OCI-LY7 (cell line): ENCODE results near the gene SEMA4B. TPM values are rescaled to one million over a fixed set of nuclear protein-coding genes. Genes with fewer than 3 reads are reported as not detected.

Source experiments
- BruUV-seq: library from RNA; stranded (reverse); fragments of 400-500 nt; replicated peaks from 2 replicates; lab custom pipeline; 2021; lab: Mats Ljungman, UMichigan
- CTCF ChIA-PET: fragments of 300-600 bp; sonication (Branson Sonifier 250); formaldehyde crosslinking; loops from one replicate; lab custom pipeline; 2022; ENCODE audit warnings: antibody characterized with exemption; ENCODE audit not compliant: unreplicated experiment; lab: Charles Lee
- POLR2A ChIA-PET: fragments of 300-600 bp; sonication (Branson Sonifier 250); formaldehyde crosslinking; loops from one replicate; lab custom pipeline; 2022; ENCODE audit warnings: antibody characterized with exemption; lab: Charles Lee
- DNase-seq: peaks from one replicate; pipeline ENCODE4 v3.0.0-alpha.2; 2015; ENCODE audit warnings: low spot score
- H2AFZ ChIP-seq: fragments of 200-600 bp; sonication (generic), shearing (Covaris generic); 2 replicates; pipeline ENCODE4 v1.6.1; 2014; ENCODE audit warnings: mild to moderate bottlenecking, antibody characterized with exemption, low read length, moderate library complexity
- H3K27ac ChIP-seq: fragments of 200-600 bp; sonication (generic); 2 replicates; pipeline ENCODE4 v1.5.1; 2014; ENCODE audit warnings: mixed run types, low read depth, mild to moderate bottlenecking, moderate library complexity, low read length, inconsistent platforms; ENCODE audit not compliant: poor library complexity, severe bottlenecking
- H3K36me3 ChIP-seq: fragments of 200-600 bp; sonication (generic); 2 replicates; pipeline ENCODE4 v1.6.1; 2014; ENCODE audit warnings: mild to moderate bottlenecking, antibody characterized with exemption, low read length, moderate library complexity, mixed read lengths; ENCODE audit not compliant: insufficient read depth
- H3K4me1 ChIP-seq: fragments of 200-600 bp; sonication (generic); 2 replicates; pipeline ENCODE4 v1.5.1; 2014; ENCODE audit warnings: mild to moderate bottlenecking, low read length; ENCODE audit not compliant: insufficient read depth, poor library complexity, severe bottlenecking
- H3K4me2 ChIP-seq: fragments of 200-600 bp; sonication (generic); 2 replicates; pipeline ENCODE4 v1.6.1; 2014; ENCODE audit warnings: mild to moderate bottlenecking, low read length
- H3K4me3 ChIP-seq: fragments of 200-600 bp; sonication (generic); 2 replicates; pipeline ENCODE4 v1.5.1; 2014; ENCODE audit warnings: mild to moderate bottlenecking, low read depth, low read length; ENCODE audit not compliant: poor library complexity, severe bottlenecking
- H3K79me2 ChIP-seq: fragments of 200-600 bp; sonication (generic); 2 replicates; pipeline ENCODE4 v1.6.1; 2016; ENCODE audit warnings: low read depth, mild to moderate bottlenecking, low read length, moderate library complexity, mixed read lengths; ENCODE audit not compliant: insufficient read depth
- H3K9me2 ChIP-seq: fragments of 200-600 bp; sonication (generic); 2 replicates; pipeline ENCODE4 v1.6.1; 2016; ENCODE audit warnings: mild to moderate bottlenecking, low read length, mixed read lengths; ENCODE audit not compliant: insufficient read depth
- H3K9me3 ChIP-seq: fragments of 200-600 bp; sonication (generic); 2 replicates; pipeline ENCODE4 v1.6.1; 2014; ENCODE audit warnings: mild to moderate bottlenecking, mixed run types, low read length, mixed read lengths
- H4K20me1 ChIP-seq: fragments of 200-600 bp; sonication (generic); 2 replicates; pipeline ENCODE4 v1.6.1; 2014; ENCODE audit warnings: mild to moderate bottlenecking, antibody characterized with exemption, low read length, moderate library complexity, mixed read lengths; ENCODE audit not compliant: insufficient read depth
- CTCF ChIP-seq: fragments of 200-600 bp; sonication (generic); conservative IDR thresholded peaks from 2 replicates; pipeline ENCODE4 v1.5.1; 2014; ENCODE audit warnings: mild to moderate bottlenecking, antibody characterized with exemption, low read length, moderate library complexity, mixed read lengths
- EZH2phosphoT487 ChIP-seq: fragments of 200-600 bp; sonication (generic); IDR thresholded peaks from 2 replicates; pipeline ENCODE4 v1.6.1; 2018; ENCODE audit warnings: low read depth, borderline replicate concordance, mild to moderate bottlenecking, mixed run types, antibody characterized with exemption, low read length, moderate library complexity, mixed read lengths
- intact Hi-C: fragments of 100-400 bp; cut with micrococcal nuclease; formaldehyde crosslinking; loops from one replicate; pipeline ENCODE4 v1.10.0; 2022; ENCODE audit not compliant: unreplicated experiment
- total RNA-seq, 2 experiments: library from RNA; depleted of rRNA in 1 of 2; stranded (reverse); fragments of >200 nt in 1 of 2; shearing (Covaris generic) in 1 of 2; gene quantifications; 2 replicates each; pipeline ENCODE4 v1.2.3, GENCODE V29; 2014 to 2022

Gene SEMA4B
- total RNA-seq, 2 experiments from 2014 or later, result 21.9 to 34.9 TPM

DNA sequence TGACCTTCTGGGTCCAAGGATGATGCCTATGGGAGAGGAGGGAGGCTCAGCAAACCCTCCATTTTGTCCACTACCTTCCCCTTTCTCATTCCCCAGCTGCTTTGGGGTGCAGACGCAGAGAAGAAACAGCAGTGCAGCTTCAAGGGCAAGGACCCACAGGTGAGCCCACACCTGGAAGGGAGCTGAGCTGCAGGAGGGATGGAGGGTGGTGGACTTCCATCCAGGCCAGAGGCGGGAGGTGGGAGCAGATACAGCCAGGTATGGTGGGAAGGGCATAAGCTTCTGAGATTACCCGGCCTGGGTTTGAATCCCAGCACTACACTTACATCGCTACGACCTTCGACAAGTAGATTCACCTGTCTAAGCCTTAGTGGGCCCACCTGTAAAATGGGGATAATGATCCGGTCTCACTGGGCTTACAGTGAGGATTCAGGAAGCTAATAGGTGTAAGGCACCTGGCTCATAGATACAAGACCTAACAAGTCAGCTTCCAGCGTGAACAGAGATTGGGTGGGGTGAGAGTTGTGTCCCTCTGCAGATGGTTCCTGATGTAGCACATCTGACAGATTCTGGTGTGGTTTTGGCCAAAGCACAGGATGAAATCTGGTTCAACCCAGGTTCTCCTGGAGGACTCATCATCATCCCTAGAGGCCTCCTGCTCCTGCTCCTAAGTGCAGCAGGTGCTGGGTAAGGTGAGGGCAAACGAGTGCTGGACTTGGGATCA is 16.7 kb downstream of the SEMA4B start:
- peaks cover 11% of the 10 kb centered on the region for H3K4me1 ChIP-seq
- DNase-seq, result no peak
- H3K4me2 ChIP-seq, result no peak overlapping the region
- no peaks in the 10 kb centered on the region for H4K20me1 ChIP-seq
- no peak overlapping the region for H2AFZ ChIP-seq
- no TSS peak for BruUV-seq
- H3K36me3 ChIP-seq, result peaks cover 5% of the 10 kb centered on the region; the same call in 1 of the 2 replicates
- H3K4me3 ChIP-seq, result no peak overlapping the region
- POLR2A ChIA-PET, result interaction anchor here (0.5 kb wide), 1 partner anchor 22 kb away, joined by 3 read pairs; no protein-coding TSS in a partner anchor
- no peaks in the 10 kb centered on the region for H3K79me2 ChIP-seq
- CTCF ChIA-PET, result no interaction called here
- H3K9me3 ChIP-seq, result no peaks in the 10 kb centered on the region
- H3K9me2 ChIP-seq, result no peaks in the 10 kb centered on the region
- intact Hi-C loops, result no loop called here
- no peak overlapping the region for H3K27ac ChIP-seq
- TF ChIP-seq CTCF, result no peak
- no peak for TF ChIP-seq EZH2phosphoT487

GRCh38 chr15:90219421-90220141 is 18.5 kb downstream of the SEMA4B start:
- Histone ChIP-seq H3K4me1 (peaks cover 5% of the 10 kb centered on the region), H3K4me3 (no peak overlapping the region), H3K9me2 (no peaks in the 10 kb centered on the region), H3K36me3 (peaks cover 14% of the 10 kb centered on the region; the same call in 1 of the 2 replicates), H3K79me2 (no peaks in the 10 kb centered on the region), H2AFZ (no peak overlapping the region), H3K27ac (no peak overlapping the region), H4K20me1 (no peaks in the 10 kb centered on the region), H3K9me3 (no peaks in the 10 kb centered on the region), H3K4me2 (no peak overlapping the region)
- no TSS peak for BruUV-seq
- ChIA-PET POLR2A (interaction anchor here (0.6 to 0.9 kb wide), 2 partner anchors 18 to 47 kb away, joined by 3 read pairs; partner anchors contain the start of gene SEMA4B), CTCF (interaction anchor here (1.1 kb wide), 1 partner anchor 28 kb away, joined by 3 read pairs; no protein-coding TSS in a partner anchor)
- intact Hi-C loops, result loop anchor here (1.0 kb wide), 2 partner anchors 57 to 76 kb away; no protein-coding TSS in a partner anchor
- peak; percentile 69 for DNase-seq
- TF ChIP-seq CTCF (peak; percentile 88), EZH2phosphoT487 (no peak)
